H1 (cell line): Measurements from ENCODE around the gene CHST8. TPM values are rescaled to one million over a fixed set of nuclear protein-coding genes. Genes with fewer than 3 reads are reported as not detected.

Source experiments
- CTCF ChIA-PET: fragments of 300-600 bp; sonication (Branson Sonifier 250); formaldehyde crosslinking; loops from one replicate; lab custom pipeline; 2021; ENCODE audit not compliant: partially characterized antibody; lab: Charles Lee
- POLR2A ChIA-PET: fragments of 300-600 bp; sonication (Branson Sonifier 250); formaldehyde crosslinking; loops from one replicate; lab custom pipeline; 2021; ENCODE audit warnings: inconsistent platforms; ENCODE audit not compliant: partially characterized antibody; lab: Charles Lee
- DNase-seq, 2 experiments: peaks; one replicate each; pipeline versions ENCODE4 v3.0.0 to v3.0.0-alpha.2; 2010 to 2022; ENCODE audit warnings: low spot score in 2 of 2, low read depth in 1 of 2, mixed read lengths in 1 of 2
- FAIRE-seq: peaks from 2 replicates; lab custom pipeline; 2011; peaks lifted over from hg19 to GRCh38; lab: Jason Lieb, UNC
- H2AFZ ChIP-seq: 2 replicates; pipeline ENCODE4 v1.8.1; 2012; ENCODE audit warnings: low read length, inconsistent platforms
- H2AK5ac ChIP-seq: 2 replicates; pipeline ENCODE4 v1.6.1; 2013; ENCODE audit warnings: low read depth, low read length
- H2BK120ac ChIP-seq: replicated peaks from 2 replicates; pipeline ENCODE3; 2013; ENCODE audit warnings: low read depth, low read length, inconsistent platforms
- H2BK12ac ChIP-seq: 2 replicates; pipeline ENCODE4 v1.6.1; 2013; ENCODE audit warnings: low read depth, low read length
- H2BK15ac ChIP-seq: 2 replicates; pipeline ENCODE4 v1.6.1; 2013; ENCODE audit warnings: low read length
- H2BK20ac ChIP-seq: 2 replicates; pipeline ENCODE4 v1.6.1; 2013; ENCODE audit warnings: low read length
- H2BK5ac ChIP-seq: 2 replicates; pipeline ENCODE4 v1.6.1; 2013; ENCODE audit warnings: low read depth, low read length
- H3K14ac ChIP-seq: 2 replicates; pipeline ENCODE4 v1.6.1; 2013; ENCODE audit warnings: inconsistent platforms; ENCODE audit not compliant: insufficient read length
- H3K18ac ChIP-seq: 2 replicates; pipeline ENCODE4 v1.6.1; 2013; ENCODE audit warnings: low read length; ENCODE audit errors: extremely low read depth
- H3K23ac ChIP-seq: 2 replicates; pipeline ENCODE4 v1.6.1; 2013; ENCODE audit warnings: inconsistent platforms; ENCODE audit not compliant: insufficient read length
- H3K23me2 ChIP-seq: 2 replicates; pipeline ENCODE4 v1.6.1; 2013; ENCODE audit warnings: low read depth, low read length
- H3K27ac ChIP-seq: 2 replicates; pipeline ENCODE4 v1.6.1; 2011; ENCODE audit warnings: low read depth, low read length, inconsistent platforms
- H3K27me3 ChIP-seq, 4 experiments: replicated peaks in 1 of 4; 1 replicate in 1 of 4; 2 replicates in 3 of 4; pipeline versions ENCODE4 v1.6.1 to v1.8.1; 2011 to 2013; ENCODE audit warnings: low read length in 3 of 4, mild to moderate bottlenecking in 3 of 4, inconsistent platforms in 2 of 4, mixed read lengths in 2 of 4, moderate library complexity in 1 of 4; ENCODE audit not compliant: control insufficient read depth in 3 of 4, insufficient read depth in 3 of 4; ENCODE audit errors: extremely low read depth in 1 of 4
- H3K36me3 ChIP-seq, 4 experiments: 2 replicates each; pipeline versions ENCODE4 v1.6.1 to v1.8.1; 2011 to 2013; ENCODE audit warnings: mild to moderate bottlenecking in 4 of 4, low read length in 3 of 4, moderate library complexity in 2 of 4, control low read depth in 1 of 4, inconsistent platforms in 1 of 4; ENCODE audit not compliant: insufficient read depth in 4 of 4, control insufficient read depth in 2 of 4
- H3K4ac ChIP-seq: replicated peaks from 2 replicates; pipeline ENCODE3; 2013; ENCODE audit warnings: low read length, low read depth, mixed read lengths, inconsistent platforms; ENCODE audit not compliant: insufficient read length
- H3K4me1 ChIP-seq, 4 experiments: replicated peaks in 1 of 4; 1 replicate in 1 of 4; 2 replicates in 3 of 4; pipeline versions ENCODE4 v1.6.1 to v1.8.1; 2011 to 2013; ENCODE audit warnings: low read length in 3 of 4, inconsistent platforms in 2 of 4, mixed read lengths in 1 of 4; ENCODE audit not compliant: insufficient read depth in 4 of 4, control insufficient read depth in 3 of 4
- H3K4me2 ChIP-seq, 2 experiments: 2 replicates each; pipeline versions ENCODE4 v1.6.1 to v1.8.1; 2011 to 2013; ENCODE audit warnings: low read depth in 2 of 2, low read length in 2 of 2, control low read depth in 1 of 2, inconsistent platforms in 1 of 2, mild to moderate bottlenecking in 1 of 2; ENCODE audit not compliant: insufficient read depth in 1 of 2
- H3K4me3 ChIP-seq, 4 experiments: fragments of 200-600, 300-600 bp in 1 of 4; sonication (generic), shearing (Covaris generic), sonication (Bioruptor Twin) in 1 of 4; 2 replicates each; pipeline versions ENCODE4 v1.5.1 to v1.8.1; 2011 to 2016; ENCODE audit warnings: low read length in 4 of 4, low read depth in 3 of 4, control low read depth in 2 of 4, inconsistent platforms in 2 of 4, mild to moderate bottlenecking in 2 of 4, mixed read lengths in 1 of 4, moderate library complexity in 1 of 4; ENCODE audit not compliant: insufficient read depth in 2 of 4; ENCODE audit errors: extremely low read depth in 1 of 4
- H3K56ac ChIP-seq: replicated peaks from 2 replicates; pipeline ENCODE3; 2013; ENCODE audit warnings: low read depth, mild to moderate bottlenecking, mixed read lengths, low read length, inconsistent platforms; ENCODE audit not compliant: insufficient read length
- H3K79me1 ChIP-seq: 2 replicates; pipeline ENCODE4 v1.6.1; 2013; ENCODE audit warnings: low read depth, low read length, control low read depth
- H3K79me2 ChIP-seq, 2 experiments: 2 replicates each; pipeline versions ENCODE4 v1.6.1 to v1.8.1; 2012 to 2013; ENCODE audit warnings: low read length in 2 of 2, mild to moderate bottlenecking in 2 of 2, inconsistent platforms in 1 of 2; ENCODE audit not compliant: insufficient read depth in 2 of 2, control insufficient read depth in 1 of 2
- H3K9ac ChIP-seq, 4 experiments: replicated peaks in 1 of 4; 1 replicate in 1 of 4; 2 replicates in 3 of 4; pipeline versions ENCODE4 v1.6.1 to v1.8.1; 2011 to 2013; ENCODE audit warnings: low read depth in 3 of 4, low read length in 3 of 4, control low read depth in 2 of 4, mild to moderate bottlenecking in 2 of 4, moderate library complexity in 2 of 4, inconsistent platforms in 1 of 4; ENCODE audit errors: extremely low read depth in 1 of 4
- H3K9me3 ChIP-seq, 2 experiments: 2 replicates each; pipeline versions ENCODE4 v1.6.1 to v1.8.1; 2012 to 2013; ENCODE audit warnings: mild to moderate bottlenecking in 2 of 2, moderate library complexity in 2 of 2, control low read depth in 1 of 2, inconsistent platforms in 1 of 2, low read depth in 1 of 2, low read length in 1 of 2, mixed read lengths in 1 of 2; ENCODE audit not compliant: insufficient read depth in 2 of 2
- H4K20me1 ChIP-seq, 2 experiments: replicated peaks in 1 of 2; 2 replicates each; pipeline versions ENCODE3 to v1.8.1; 2011 to 2013; ENCODE audit warnings: inconsistent platforms in 2 of 2, low read length in 2 of 2, mild to moderate bottlenecking in 1 of 2; ENCODE audit not compliant: insufficient read depth in 2 of 2, control insufficient read depth in 1 of 2
- H4K5ac ChIP-seq: 2 replicates; pipeline ENCODE4 v1.6.1; 2013; ENCODE audit warnings: low read length, low read depth, mixed read lengths, inconsistent platforms; ENCODE audit not compliant: insufficient read length
- H4K8ac ChIP-seq: 2 replicates; pipeline ENCODE4 v1.8.0; 2013; ENCODE audit warnings: mild to moderate bottlenecking, moderate library complexity, low read length, inconsistent platforms; ENCODE audit not compliant: insufficient read depth; ENCODE audit errors: extremely low read depth
- H4K91ac ChIP-seq: replicated peaks from 2 replicates; pipeline ENCODE3; 2013; ENCODE audit warnings: low read length, mixed read lengths, inconsistent platforms; ENCODE audit not compliant: insufficient read length
- BACH1 ChIP-seq: IDR thresholded peaks from 2 replicates; pipeline ENCODE4 v1.6.1; 2012; ENCODE audit warnings: low read length, improper control_type of control experiment
- CBX8 ChIP-seq: fragments of 300-800, 300-1000 bp; sonication (generic); IDR thresholded peaks from 2 replicates; pipeline ENCODE4 v1.7.1; 2016; ENCODE audit warnings: low read depth, low read length, borderline replicate concordance
- CHD1 ChIP-seq: IDR thresholded peaks from 2 replicates; pipeline ENCODE4 v1.6.1; 2012; ENCODE audit warnings: low read depth, low read length, improper control_type of control experiment
- CHD2 ChIP-seq: IDR thresholded peaks from 2 replicates; pipeline ENCODE4 v1.6.1; 2012; ENCODE audit warnings: low read length, improper control_type of control experiment
- CREB1 ChIP-seq: IDR thresholded peaks from 2 replicates; pipeline ENCODE4 v1.6.1; 2012; ENCODE audit warnings: inconsistent platforms
- GABPA ChIP-seq: IDR thresholded peaks from 2 replicates; pipeline ENCODE4 v1.6.1; 2011; ENCODE audit warnings: mild to moderate bottlenecking, low read length, moderate library complexity, borderline replicate concordance; ENCODE audit not compliant: insufficient read depth
- JUN ChIP-seq: IDR thresholded peaks from 2 replicates; pipeline ENCODE4 v1.6.1; 2011; ENCODE audit warnings: low read depth, mild to moderate bottlenecking, improper control_type of control experiment, low read length
- JUND ChIP-seq: IDR thresholded peaks from 2 replicates; pipeline ENCODE4 v1.6.1; 2011; ENCODE audit warnings: mild to moderate bottlenecking, improper control_type of control experiment, low read length
- NANOG ChIP-seq: IDR thresholded peaks from 2 replicates; pipeline ENCODE4 v1.6.1; 2011; ENCODE audit warnings: low read length, low read depth, mild to moderate bottlenecking, inconsistent platforms; ENCODE audit not compliant: insufficient read depth, poor library complexity, severe bottlenecking
- PHF8 ChIP-seq: fragments of 200-600 bp; sonication (generic); conservative IDR thresholded peaks from 2 replicates; pipeline ENCODE4 v1.7.1; 2012; ENCODE audit warnings: low read depth, mild to moderate bottlenecking, inconsistent platforms, low read length, moderate library complexity
- POLR2AphosphoS5 ChIP-seq: IDR thresholded peaks from 2 replicates; pipeline ENCODE4 v1.6.1; 2011; ENCODE audit warnings: low read depth, low read length
- SIN3A ChIP-seq, 2 experiments: IDR thresholded peaks in 1 of 2; conservative IDR thresholded peaks in 1 of 2; 2 replicates each; pipeline ENCODE4 v1.6.1; 2011 to 2012; ENCODE audit warnings: low read length in 2 of 2, improper control_type of control experiment in 1 of 2, low read depth in 1 of 2, mild to moderate bottlenecking in 1 of 2
- SP1 ChIP-seq: IDR thresholded peaks from 2 replicates; pipeline ENCODE4 v1.6.1; 2011; ENCODE audit warnings: low read depth, low read length
- TAF7 ChIP-seq: optimal IDR thresholded peaks from 2 replicates; pipeline ENCODE3; 2011; ENCODE audit warnings: low read depth, mild to moderate bottlenecking, inconsistent platforms, low read length, moderate library complexity, borderline replicate concordance
- WGBS, 2 experiments: shearing (Covaris generic) in 1 of 2; methylation state at CpG; one replicate each; pipeline versions ENCODE4 v1.1.6 to v1.1.7; 2013 to 2015; ENCODE audit warnings: low lambda C conversion rate in 2 of 2, mixed read lengths in 2 of 2, inconsistent platforms in 1 of 2, low coverage in 1 of 2, missing lambda C conversion rate in 1 of 2; ENCODE audit not compliant: insufficient replicate concordance in 2 of 2, insufficient coverage in 1 of 2, insufficient read length in 1 of 2; ENCODE audit errors: extremely low coverage in 1 of 2, missing lambda C conversion rate in 1 of 2; 5-methylcytosine and 5-hydroxymethylcytosine counted together
- polyA plus RNA-seq, 7 experiments: library from polyadenylated mRNA; depleted of rRNA in 3 of 7; stranded (reverse) in 5 of 7; unstranded in 2 of 7; fragments of >200 nt in 5 of 7; fragments of 200-250 nt in 2 of 7; gene quantifications; 1 replicate in 5 of 7; 2 replicates in 1 of 7; 4 replicates in 1 of 7; pipeline versions ENCODE4 v1.2.1 to v1.2.3, GENCODE V29; 2011 to 2013; ENCODE audit warnings: missing spikeins in 2 of 7, mixed read lengths in 2 of 7
- total RNA-seq: library from RNA; stranded (reverse); fragmentation: NEBNext Ultra II Directional; extraction: Animal tissue kit (Norgen Biotek cat#: 25700); gene quantifications from 2 replicates; pipeline ENCODE4 v1.2.1, GENCODE V29; 2021
- TF ChIP-seq, protein P1 (sequence below): IDR thresholded peaks from 2 replicates; pipeline ENCODE4 v1.6.1; 2012; ENCODE audit warnings: inconsistent platforms

The CHST8 gene
- total and polyA plus RNA-seq, 2 of the 8 experiments (the other 6 are each of a cell fraction or from before 2014, with no cell fraction given): 10.8 to 28.2 TPM

DNA sequence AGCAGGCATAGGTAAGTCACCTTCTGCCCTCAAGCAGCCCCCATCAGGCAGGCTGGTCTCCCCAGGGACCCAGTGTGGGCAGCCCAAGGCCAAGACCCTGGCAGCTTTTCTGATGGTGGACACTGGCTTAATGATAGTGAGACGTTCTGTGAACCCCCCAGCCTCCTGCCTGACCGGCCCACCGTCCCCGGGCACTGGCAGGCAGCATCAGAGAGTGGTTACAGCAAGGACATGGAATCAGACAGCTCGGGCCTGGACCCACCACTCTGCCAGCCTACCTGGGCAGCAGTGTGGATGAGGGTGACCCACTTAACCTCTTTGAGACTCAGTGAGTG lies 129.7 kb downstream of the CHST8 start:
- Histone ChIP-seq H3K27ac (no peak overlapping the region), H3K23ac (no peak overlapping the region), H3K56ac (no peak overlapping the region), H4K5ac (no peak overlapping the region), H3K9me3 (no peaks in the 10 kb centered on the region), H3K79me1 (no peaks in the 10 kb centered on the region), H3K4me2 (no peak overlapping the region), H2AK5ac (no peak overlapping the region), H3K23me2 (no peaks in the 10 kb centered on the region; the same call in 1 of the 2 replicates), H4K20me1 (no peaks in the 10 kb centered on the region), H3K27me3 (no peaks in the 10 kb centered on the region; a peak in 1 of 7 replicates), H4K91ac (no peak overlapping the region), H3K4me1 (no peaks in the 10 kb centered on the region; a peak in 1 of 7 replicates), H2BK20ac (no peak overlapping the region), H2BK120ac (no peak overlapping the region), H3K4ac (no peak overlapping the region), H3K79me2 (no peaks in the 10 kb centered on the region), H4K8ac (no peak overlapping the region), H3K9ac (no peak overlapping the region), H3K4me3 (no peak overlapping the region), H2AFZ (no peak overlapping the region), H3K14ac (no peak overlapping the region), H2BK12ac (no peak overlapping the region), H2BK15ac (no peak overlapping the region), H2BK5ac (no peak overlapping the region), H3K36me3 (no peaks in the 10 kb centered on the region), H3K18ac (no peak overlapping the region)
- WGBS, 2 experiments: 91% methylated on average over 5 of the region's 5 CpGs; no CpG with 5 or more reads in 1 of the 2 experiments
- FAIRE-seq (no peak), DNase-seq (no peak)
- ChIA-PET POLR2A (interaction anchor here (0.8 to 1.7 kb wide), 2 partner anchors 11 to 129 kb away, joined by 4 to 5 read pairs; partner anchors contain the start of gene CHST8), CTCF (interaction anchor here (0.8 to 1.2 kb wide), 2 partner anchors 17 to 122 kb away, joined by 3 read pairs; no protein-coding TSS in a partner anchor)
- TF ChIP-seq BACH1 (no peak), SP1 (no peak), GABPA (no peak), POLR2AphosphoS5 (no peak), JUND (no peak), CHD2 (no peak), PHF8 (no peak), CREB1 (no peak), NANOG (no peak), TAF7 (no peak), SIN3A (conservative IDR thresholded peaks at IDR 0.05 in 1 of 2, IDR thresholded peaks at IDR 0.05 in 1 of 2; ENCODE audit: low read depth in 1 of 2, low read length in 2 of 2) (no peak), CHD1 (no peak), JUN (no peak), CBX8 (no peak)
- TF ChIP-seq, protein P1, sequence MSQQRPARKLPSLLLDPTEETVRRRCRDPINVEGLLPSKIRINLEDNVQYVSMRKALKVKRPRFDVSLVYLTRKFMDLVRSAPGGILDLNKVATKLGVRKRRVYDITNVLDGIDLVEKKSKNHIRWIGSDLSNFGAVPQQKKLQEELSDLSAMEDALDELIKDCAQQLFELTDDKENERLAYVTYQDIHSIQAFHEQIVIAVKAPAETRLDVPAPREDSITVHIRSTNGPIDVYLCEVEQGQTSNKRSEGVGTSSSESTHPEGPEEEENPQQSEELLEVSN: no peak
